Measurements from ENCODE around the gene UBA6.
"Not testable (repeated sequence)": the region's sequence is repeated elsewhere in the genome, so short reads cannot be mapped to it uniquely, and the experiment has no call there.

UBA6 gene

DNA sequence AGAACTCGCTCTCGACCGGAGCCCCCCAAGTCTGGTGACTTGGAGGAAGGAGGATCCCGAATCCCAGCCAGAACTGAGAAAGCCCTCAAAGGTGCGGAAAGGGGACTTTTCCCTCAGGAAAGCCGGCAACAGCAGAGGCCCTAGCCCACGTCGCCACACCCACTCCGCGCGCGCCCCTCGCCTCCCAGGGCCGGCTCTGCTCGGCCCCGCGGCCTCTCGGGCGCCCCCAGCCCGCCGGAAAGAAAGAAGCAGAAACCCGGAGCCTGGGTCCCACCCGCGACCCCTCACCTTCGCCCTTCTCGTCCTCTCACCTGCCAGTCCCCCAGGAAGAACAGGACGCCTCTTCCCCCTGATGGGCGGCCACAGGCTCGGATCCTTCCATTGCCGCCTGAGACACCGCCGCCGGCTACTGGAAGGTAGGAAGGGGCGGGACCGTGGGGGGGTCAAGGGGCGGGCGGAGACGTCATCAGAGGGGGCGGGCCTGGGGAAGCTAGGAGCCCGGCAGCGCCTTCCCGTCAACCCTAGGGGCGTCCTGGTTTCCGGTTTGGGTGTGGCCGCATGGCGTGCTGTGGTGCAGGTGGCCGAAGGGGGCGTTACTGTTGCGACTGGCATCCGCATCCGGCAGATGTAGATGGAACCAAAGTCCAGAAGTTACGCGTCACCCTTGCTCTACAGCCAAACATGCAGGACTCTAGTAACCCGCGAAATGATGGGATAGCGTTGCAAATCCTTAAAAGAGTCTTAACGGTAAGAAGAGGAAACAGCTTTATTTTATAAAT, at the start of gene UBA6:
Gene UBA6 (minus strand): TSS at position 418 of the 779 bp plus-strand sequence. CDS start 36 bp downstream, at position 382.
- DNase-seq, result peak; percentile 94

DNA sequence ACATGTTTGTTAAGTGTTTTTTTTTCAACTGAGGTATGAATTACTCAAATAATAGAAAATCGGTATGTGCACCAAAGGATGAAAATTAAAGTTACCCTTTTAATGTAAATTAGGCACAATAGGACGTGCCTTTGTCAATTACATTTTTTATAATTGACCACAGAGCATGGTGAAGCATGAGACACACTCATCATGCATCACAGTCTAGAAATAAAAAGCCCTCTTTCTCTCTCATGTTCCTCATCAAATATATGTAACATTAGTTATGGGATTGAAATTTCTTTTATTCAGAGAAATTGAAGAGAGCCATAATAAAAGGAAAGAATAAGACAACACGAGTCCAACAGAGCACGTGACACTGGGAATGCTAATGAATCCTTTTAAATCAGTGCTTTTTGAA, 49.7 kb upstream of the UBA6 start:
- no peak for DNase-seq

DNA sequence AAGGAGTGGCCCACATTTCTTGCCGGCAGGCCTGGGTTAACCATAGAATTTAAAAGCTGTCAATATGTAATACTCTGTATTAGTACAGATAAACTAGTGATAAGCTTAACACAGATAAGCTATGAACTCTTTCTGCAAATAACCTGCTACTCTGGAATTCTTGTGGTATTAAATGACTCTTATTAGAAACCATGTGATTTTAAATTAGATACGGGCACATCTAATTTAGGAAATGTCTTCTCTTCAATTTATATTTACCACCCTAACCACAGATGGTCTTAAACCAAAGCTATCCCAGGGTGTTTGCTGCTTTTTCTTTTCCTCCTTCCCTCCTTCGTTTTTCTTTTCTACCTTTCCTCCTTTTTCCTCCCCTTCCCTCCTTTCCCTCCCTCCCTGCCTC, 48.3 kb upstream of the UBA6 start:
- DNase-seq, result no peak

DNA sequence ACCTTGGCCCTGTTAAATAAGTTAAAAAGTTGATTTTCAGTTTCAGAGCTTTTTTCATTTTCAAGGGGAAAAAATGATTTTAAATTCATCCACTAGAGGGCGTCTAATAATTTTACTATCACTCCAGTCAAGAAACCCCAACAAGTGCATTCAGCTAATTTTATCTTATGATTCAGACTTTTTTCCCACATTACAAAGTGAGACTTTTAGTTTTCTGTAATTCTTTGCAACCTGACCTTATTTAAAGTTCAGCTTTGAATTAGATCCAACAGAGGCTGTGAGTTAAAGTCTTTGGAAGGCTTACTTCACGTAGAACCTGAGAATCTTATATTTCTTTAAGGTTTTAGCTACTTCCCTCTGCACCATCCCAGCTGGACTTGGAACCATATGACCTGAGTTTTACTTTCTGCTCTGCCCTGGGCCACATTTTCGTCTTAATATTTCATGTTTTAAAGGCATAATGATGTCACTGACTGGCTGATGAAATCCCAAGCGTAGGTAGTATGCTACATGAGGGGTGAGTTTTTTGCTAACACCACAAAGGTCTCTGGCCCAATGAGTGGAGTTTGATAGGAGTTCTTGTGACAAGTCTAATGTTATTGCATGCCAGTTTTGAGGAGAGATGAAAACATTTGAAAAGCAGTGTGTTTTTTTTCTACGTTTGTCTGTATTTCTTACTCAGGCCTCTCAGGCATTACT, 46.0 kb upstream of the UBA6 start:
- DNase-seq, result no peak

DNA sequence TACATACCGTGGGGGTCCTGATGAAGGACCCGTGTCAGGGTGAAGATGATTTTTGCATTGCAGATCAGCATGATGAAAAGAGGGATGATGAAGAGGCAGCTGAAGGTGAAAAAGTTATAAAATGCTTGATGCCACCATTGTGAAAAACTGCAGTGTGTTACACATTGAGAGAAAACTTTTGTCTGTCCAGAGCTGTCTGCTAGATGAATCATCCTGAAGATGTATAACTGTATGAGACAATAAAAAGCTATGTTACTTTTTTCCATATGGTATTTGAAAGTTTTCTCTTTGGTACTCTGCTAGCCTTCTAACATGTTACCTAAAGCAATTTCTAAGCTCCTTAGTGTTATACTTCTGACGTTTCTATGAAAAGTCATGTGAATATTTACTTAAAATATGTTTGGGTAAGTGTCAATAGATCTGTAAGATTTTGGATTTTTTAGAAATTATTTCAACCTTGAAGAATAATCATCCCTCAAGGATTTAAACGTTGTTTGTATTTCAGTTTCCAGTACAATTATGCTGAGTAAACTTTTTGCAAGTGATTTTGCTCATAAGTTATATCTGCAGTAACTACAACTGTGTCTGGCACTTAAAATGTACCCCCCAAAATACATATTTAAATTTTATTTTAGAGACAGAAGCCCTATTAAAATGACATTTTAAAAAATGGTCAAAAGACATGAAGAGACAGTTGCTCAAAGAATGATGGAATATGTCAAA, 43.8 kb upstream of the UBA6 start:
- DNase-seq, result no peak

DNA sequence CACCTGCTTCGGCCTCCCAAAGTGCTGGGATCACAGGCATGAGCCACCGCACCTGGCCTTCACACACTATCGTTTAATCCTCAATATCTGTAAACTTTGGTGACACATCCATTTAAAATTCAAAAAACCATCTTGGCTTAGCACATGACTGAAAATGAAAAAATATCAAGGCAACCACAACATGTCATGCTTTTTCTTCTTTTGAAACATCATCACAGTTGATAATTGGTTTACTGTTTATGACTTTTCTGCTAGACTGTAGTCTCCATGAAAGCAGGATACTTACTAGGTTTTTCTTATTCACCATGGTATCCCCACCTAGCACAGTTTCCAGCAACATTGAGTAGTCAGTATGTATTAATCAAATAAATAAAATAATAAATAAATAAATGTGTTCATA, 42.2 kb upstream of the UBA6 start:
- no peak for DNase-seq

DNA sequence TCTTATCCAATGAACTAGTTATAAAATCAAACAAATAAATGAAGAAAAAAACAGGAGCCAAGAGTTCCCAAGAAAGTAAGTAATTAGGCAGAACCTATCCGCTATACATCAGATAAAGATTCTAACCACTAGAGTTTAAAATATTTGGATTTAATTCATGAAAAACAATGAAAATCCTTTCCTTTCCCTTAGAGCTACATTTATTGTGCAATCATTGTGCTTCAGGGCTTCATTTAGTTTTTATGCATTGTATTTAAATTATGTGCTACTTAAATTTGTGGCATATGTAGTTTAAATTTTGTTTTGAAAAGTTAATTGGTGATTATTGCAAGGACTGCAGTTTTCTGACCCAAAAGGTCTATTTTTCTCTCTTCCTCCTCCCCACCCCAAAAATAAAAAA, 35.3 kb upstream of the UBA6 start:
- no peak for DNase-seq

DNA sequence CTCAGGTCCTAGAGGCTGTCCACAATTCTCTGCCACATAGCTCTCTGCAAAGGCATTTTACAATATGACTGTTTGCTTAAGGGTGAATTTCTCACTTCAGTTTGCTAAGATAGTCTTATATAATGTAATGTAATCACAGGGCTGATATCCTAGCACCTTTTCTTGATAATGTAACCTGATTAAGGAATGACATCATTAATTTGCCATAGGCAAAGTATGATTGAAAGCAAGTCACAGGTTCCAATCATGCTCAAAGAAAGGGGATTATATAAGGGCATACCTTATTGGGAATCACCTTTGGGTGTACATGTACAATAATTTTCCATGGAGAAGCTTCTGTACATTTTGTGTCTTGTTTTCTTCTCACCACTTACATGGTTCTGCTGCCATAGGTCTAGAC, 34.4 kb upstream of the UBA6 start:
- DNase-seq, result no peak

DNA sequence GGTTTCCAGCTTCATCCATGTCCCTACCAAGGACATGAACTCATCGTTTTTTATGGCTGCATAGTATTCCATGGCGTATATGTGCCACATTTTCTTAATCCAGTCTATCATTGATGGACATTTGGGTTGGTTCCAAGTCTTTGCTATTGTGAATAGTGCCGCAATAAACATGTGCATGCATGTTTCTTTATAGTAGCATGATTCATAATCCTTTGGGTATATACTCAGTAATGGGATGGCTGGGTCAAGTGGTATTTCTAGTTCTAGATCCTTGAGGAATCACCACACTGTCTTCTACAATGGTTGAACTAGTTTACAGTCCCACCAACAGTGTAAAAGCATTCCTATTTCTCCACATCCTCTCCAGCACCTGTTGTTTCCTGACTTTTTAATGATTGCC, 29.6 kb upstream of the UBA6 start:
- not testable (repeated sequence) for DNase-seq

DNA sequence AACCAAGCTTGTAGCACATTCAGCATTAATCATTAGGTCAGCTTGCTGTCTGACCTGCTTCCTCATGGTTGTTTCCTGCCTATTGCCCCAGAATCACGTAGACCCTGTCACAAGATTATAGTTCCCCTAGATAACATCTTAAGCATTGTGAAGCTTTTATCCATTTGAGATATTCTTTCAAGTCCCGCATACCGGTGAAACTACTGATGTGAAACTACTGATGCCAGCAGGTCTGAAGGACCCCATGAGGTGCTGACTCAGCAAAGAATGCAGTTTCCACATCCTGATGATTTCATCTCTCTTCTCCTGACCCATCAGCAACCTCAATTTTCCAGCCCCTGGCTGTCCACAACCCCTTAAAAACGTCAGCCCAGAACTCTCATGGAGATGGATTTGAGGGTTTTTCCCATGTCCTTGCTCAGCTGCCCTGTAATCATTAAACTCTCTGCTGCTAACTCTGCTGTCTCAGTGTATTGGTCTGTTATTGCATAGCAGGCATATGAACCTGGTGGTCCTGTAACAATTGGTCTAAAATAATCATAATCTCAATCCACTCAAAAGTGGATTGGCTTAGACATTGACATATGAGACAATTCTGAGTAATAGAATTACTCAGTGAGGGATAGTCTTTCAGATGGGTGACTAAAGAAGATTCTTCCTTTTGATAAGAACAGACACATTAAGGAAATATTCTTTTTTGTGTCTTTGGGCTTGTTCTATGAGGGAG, 26.3 kb upstream of the UBA6 start:
- no peak for DNase-seq

DNA sequence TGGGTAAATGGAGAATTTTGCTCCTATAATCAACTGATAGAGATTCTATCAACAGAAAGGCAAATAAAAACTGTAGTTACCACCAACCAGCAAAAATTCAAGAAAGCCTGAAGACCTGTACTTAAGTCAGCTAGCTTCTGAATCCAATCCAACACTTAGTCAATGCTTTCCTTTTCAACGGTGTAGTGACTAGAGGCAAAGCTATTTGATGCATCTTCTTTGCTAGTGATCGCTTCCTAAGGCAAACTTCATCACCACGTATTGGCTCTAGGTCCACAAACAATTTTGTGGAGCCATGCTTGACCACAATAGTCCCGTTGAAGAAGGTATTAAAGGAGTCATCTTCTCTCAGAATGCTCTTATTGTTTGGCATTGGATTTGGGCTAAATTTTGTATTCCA, 25.0 kb upstream of the UBA6 start:
- DNase-seq, result no peak

DNA sequence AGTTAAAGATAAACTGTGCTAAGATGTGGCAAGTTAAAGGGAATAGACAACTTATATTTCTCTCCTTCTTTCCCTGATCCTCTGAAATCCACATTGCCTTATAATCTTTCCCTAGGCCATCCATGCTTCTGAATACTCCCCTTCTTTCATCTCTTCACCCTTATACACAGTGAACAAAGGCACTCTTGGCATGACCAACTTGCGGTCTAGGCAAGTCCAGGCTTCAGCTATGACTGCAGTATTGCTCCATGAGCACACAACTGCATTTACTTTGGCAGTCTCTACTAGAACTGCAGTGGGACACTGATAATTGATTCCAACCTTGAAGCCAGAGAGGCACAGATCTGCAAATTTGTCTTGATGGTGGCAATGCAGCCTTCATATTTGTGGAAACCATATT, 24.2 kb upstream of the UBA6 start:
- DNase-seq, result no peak

DNA sequence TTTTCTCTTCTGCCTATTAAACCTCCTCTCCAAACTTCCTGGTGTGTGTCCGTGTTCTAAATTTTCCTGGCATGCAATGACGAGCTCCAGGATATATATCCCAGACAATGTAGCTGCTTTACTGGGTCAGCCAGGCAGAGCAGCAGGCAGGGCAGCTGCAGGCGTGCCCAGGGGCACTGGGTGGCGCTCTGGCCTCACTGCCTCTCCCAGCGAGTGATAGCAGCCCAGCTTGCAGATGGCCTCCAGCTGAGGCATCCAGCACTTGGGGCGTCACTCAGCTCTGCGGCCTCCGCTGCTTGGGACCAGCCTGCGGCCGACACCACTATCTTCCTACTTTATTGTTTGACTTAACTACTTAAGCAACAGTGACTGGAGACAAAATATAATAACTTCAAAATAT, 23.0 kb upstream of the UBA6 start:
- DNase-seq, result no peak

DNA sequence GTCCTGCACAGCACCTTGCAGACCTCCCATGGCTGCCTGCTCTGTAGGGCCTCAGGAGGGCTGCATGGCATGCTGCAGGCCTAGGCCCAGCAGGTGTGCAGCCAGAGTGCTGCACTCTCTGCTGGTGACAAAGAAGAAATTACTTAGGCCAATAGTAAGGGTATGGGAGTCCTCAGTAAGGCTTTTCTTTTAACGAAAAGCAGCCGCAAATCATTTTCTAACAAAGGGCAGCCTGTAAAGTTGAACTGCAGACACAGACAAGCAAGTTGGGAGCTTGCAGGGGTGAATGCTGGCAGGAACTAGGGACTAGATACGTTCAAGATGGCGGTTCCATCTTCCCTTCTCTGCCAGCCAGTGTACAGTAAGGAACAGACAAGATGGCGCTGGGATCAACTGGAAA, 22.4 kb upstream of the UBA6 start:
- DNase-seq, result no peak

DNA sequence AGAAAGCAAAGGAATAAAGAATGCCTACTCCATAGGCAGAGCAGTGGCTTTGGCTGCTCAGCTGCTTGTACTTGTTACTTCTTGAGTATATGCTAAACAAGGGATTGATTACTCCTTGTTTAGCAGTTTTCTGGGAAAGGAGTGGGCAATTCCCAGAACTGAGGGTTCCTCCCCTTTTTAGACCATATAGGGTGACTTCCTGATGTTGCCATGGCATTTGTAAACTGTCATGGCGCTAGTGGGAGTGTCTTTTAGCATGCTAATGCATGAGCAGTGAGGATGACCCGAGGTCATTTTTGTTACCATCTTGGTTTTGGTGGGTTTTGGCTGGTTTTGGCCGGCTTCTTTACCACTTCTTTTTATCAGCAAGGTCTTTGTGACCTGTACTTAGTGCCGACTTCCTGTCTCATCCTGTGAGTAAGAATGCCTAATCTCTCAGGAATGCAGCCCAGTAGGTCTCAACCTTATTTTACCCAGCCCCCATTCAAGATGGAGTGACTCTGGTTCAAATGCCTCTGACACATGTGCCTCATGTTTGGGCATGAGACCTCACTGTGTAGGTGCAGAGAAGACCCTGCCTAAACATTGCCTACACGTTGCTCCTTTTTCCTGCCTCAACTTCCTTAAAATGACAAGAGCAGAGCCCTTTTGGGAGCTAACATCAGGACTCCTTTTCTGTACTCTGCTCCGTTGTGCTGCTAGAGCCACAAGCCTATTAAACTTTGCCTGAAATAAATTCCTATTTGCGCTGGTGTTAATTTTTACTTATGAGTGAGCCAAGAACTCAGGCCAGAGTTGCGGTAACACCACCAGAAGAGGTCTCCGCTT, 21.0 kb upstream of the UBA6 start:
- DNase-seq, result no peak

DNA sequence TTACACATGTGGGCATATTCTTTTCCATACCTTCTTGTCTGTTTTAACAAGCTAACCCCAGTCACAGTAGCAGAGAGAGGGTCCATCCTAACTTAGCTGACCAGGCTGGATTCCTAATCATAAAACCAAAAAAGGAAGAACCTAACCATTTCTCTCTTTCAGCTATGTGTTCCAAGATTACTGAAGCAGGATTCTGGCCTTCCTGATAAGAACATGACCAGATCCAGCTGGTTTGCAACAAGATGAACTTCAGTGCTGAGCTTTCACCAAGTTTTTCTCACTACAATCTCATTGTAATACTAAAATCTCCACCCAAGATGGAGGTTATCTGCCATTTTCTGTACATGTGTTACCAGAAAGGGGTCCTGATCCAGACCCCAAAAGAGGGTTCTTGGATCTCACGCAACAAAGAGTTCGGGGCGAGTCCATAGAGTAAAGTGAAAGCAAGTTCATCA, 20.4 kb upstream of the UBA6 start:
- DNase-seq, result no peak

DNA sequence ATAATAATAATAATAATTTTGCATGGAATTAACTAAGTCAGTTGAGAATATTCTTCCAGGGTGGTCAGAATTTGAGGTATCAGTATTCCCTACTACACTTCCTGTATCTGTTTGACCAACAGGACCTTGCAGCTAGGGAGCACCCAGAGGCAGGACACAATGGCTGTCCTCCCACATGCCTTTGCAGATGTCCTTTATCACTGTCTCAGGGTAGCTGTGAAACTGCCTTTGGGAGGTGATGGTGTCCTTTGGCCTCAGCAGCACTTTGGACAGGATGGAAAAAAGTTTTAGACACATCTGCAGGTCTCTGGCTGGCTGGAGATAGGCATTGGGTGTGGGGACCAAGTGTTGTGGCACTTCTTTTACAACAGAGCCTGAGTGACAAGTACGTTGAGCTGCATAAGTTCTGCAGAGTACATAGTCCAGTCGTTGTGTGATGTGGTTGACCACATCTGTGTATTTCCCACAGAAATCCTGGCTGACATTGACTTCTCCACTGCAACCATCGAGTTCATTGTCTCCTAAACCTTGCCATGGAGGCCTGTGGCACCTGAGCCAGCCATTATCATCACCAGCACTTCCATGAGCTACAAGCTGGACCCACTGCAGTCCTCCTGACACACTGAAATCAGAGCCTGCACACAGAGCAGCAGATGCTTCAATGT, 19.1 kb upstream of the UBA6 start:
- no peak for DNase-seq

DNA sequence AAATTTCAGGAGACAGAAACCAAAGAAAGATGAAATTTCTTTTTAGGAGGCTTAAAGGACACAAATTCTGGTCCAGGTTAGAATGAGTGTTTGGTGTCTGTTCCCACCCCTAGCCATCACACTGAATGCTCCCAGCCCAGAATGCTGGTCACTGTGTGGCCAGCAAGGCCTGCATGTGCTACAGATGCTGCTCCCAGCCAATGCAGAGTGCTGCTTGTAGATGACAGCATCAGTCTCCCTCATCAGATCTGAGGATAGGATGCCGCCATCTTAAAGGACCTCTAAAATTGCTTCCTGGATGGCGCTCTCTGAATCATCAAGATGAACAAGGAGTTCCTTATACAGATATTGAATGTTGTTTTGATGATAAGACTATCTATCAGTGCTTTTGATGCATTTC, 17.9 kb upstream of the UBA6 start:
- DNase-seq, result no peak

DNA sequence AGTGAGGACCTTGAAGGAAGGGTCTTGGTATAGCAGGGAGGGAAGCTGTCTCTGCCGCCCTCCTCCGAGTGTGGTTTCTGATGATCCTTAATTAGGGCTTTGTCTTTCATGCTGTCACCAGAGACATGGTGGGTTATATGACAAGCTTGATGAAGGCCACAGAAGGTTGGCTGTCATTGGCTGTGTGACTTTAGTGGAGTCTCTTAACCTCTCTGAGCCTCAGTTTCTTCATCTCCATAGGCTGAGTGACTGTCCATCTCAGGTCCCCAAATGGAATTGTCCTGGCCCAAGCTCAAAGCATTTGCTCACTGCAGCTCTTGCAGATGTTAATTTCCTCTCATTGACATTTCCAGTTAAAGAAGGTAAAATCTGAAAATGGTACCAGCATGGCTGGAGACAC, 16.6 kb upstream of the UBA6 start:
- DNase-seq, result no peak

DNA sequence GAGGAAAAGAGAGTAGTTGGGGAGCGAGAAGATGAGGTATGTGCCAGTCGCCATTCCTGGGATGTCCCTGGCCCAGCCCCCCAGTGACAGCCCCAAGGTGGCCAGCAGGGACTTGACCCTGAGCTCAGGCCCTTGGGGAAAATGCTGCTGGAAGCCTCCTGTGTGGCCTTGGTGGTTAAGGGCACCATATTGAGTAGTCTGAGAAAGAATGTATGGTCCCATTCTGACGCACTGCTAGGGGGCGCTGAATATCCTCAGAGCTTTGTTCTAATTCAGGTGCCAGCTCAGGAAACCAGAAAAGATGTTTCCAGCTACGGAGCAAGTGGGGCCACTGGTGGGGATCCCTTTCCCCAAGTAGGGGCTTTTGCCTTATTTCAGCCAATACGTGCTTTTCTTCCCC, 14.0 kb upstream of the UBA6 start:
- DNase-seq, result no peak

DNA sequence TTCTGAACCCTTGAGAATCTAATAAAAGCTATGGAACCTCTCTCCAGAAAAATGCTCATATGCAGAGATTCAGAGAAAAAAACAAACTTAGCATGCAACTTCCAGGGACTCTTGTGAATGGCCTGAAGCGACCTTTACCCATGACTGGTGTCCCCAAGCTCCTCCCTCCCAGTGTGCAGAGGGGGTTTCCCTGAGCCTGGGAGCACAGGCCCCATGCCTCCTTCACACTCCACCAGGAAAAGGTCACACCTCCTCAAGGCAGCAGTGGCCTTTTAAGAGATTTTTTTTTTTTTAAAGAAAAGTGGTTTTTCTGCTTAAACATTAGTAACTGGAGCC, 13.3 kb upstream of the UBA6 start:
- DNase-seq, result peak; percentile 43
